D721Med (cell line): ENCODE results near the gene BSCL2.
"Not testable (repeated sequence)": the region's sequence is repeated elsewhere in the genome, so short reads cannot be mapped to it uniquely, and the experiment has no call there.

ENCODE experiments used
- DNase-seq: peaks from one replicate; pipeline ENCODE4 v3.0.0; 2011; ENCODE audit warnings: low spot score; ENCODE audit not compliant: insufficient read length
- FAIRE-seq: peaks from 2 replicates; lab custom pipeline; 2011; peaks lifted over from hg19 to GRCh38; lab: Jason Lieb, UNC
- TF ChIP-seq, protein P1 (sequence below): IDR thresholded peaks from 2 replicates; pipeline ENCODE4 v1.5.1; 2012; ENCODE audit warnings: mild to moderate bottlenecking, control low read depth; ENCODE audit not compliant: insufficient read depth; ENCODE audit errors: missing control alignments

The BSCL2 gene

DNA sequence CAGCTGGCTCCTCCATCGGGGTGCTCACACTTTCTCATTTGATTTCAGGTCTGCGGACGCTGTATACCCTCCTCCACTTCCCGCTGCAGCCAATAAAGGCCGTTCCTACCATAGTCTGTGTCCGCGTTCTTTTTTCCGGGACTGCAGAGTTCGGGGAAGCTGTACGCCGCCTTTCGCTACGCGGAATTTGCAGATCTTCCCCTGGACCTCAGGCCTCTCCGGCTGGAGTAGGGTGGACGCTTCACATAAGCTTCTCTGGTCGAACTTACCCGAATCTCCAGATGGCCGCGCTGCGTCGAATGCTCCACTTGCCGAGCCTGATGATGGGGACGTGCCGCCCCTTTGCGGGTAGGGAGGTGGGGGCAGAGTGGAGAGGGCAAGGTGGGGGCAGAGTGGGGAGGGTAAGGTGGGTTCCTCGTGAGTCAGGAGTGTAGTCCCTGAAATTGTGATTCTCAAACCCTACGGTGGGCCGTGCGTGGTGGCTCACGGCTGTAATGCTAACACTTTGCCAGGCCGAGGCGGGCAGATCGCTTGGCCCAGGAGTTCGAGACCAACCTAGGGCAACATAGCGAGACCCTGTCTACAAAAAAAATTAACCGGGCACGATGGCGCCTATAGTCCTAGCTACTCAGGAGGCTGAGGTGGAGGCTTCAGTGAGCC lies 41.5 kb downstream of the BSCL2 start:
- FAIRE-seq (no peak), DNase-seq (no peak)
- TF ChIP-seq, protein P1, sequence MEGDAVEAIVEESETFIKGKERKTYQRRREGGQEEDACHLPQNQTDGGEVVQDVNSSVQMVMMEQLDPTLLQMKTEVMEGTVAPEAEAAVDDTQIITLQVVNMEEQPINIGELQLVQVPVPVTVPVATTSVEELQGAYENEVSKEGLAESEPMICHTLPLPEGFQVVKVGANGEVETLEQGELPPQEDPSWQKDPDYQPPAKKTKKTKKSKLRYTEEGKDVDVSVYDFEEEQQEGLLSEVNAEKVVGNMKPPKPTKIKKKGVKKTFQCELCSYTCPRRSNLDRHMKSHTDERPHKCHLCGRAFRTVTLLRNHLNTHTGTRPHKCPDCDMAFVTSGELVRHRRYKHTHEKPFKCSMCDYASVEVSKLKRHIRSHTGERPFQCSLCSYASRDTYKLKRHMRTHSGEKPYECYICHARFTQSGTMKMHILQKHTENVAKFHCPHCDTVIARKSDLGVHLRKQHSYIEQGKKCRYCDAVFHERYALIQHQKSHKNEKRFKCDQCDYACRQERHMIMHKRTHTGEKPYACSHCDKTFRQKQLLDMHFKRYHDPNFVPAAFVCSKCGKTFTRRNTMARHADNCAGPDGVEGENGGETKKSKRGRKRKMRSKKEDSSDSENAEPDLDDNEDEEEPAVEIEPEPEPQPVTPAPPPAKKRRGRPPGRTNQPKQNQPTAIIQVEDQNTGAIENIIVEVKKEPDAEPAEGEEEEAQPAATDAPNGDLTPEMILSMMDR: no peak

DNA sequence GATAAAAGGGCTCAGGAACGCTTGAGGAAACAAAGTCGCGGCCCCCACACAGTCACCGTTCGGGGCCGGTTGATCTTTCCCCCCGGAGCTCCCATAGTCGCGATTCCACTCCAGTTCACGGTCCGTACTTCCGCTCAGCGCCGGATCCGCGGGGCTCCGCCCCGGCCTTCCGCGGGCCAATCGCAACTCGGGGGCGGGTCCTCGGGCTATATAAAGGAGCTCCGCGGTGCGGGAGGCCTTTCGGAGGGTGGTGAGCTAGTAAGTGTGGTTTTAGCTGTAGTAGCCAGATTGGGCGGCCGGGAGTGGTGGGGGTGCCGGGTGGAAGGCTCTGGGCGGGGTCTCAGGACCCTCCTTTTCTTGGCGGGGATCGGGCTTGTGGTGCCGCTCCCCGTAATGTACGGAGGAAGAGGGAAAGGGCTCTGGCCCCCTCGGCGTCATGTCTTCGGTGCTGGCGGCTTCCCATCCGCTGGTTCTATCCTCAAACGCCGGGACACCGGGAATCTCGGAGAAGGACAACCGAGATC lies 42.1 kb downstream of the BSCL2 start, which contains the start of the genes C11orf98 and CSKMT:
TSS of gene C11orf98 (minus strand) at position 136 of the 524 bp plus-strand sequence. CDS start at position 95, 41 bp downstream.
TSS of gene CSKMT (plus strand) at position 238 of the 524 bp plus-strand sequence. CDS start 568 bp downstream, outside the sequence.
- peak; percentile 91 for DNase-seq
- FAIRE-seq: no peak
- TF ChIP-seq, protein P1: no peak

DNA sequence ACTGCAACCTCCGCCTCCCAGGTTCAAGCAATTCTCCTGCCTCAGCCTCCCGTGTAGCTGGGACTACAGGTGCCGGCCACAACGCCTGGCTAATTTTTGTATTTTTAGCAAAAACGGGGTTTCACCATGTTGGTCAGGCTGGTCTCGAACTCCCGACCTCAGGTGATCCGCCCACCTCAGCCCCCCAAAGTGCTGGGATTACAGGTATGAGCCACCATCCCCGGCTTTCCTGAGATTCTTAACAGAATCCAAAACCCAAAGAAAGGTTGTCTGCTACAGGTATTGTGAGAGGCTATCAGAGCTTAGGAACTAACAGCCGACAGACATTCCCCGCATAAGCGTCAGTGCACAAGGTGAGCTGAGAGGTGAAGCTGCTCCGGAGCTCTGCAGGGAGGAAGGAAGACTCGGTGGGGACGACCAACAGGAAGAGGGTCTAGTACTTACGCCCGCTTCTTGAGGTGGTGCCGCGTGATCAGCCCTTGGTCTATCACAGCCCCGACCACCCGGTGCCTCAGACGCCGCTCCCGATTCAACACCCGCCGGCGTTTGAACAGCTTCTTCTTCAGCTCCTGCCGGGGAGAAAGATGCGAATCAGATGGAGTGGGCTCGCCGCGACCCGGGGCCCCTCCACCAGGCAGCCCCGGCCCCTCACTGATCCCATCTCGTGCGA lies 42.7 kb downstream of the BSCL2 start:
- no peak for DNase-seq
- TF ChIP-seq, protein P1: no peak
- no peak for FAIRE-seq

DNA sequence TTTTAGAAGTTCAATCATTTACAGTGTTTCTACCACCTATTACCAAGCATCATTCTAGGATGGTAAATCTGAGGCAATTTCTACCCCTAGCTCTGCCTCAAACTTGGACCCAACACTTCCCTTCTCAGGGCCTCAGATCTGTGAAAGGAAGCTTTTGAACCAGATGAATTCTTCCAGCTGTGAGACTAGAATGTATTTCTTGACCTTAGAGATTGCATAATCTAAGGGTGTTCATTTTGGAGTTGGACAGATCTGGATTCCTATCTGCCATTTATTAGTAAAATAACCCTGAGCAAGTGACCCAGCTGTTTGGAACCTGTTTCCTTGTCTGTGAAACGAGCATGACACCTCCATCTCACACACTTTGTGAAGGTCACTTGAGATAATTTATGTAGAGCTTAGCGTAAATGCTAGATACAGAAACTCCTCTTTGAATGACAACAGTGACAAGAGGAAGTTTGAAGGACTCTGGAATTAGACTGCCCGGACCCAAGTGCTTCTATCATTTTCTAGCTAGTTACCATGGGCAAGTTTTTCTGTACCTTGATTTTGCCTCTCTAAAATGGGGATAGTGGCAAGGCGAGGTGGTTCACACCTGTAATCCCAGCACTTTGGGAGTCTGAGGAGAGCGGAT lies 50.3 kb downstream of the BSCL2 start:
- FAIRE-seq (no peak), DNase-seq (no peak)
- TF ChIP-seq, protein P1: no peak

DNA sequence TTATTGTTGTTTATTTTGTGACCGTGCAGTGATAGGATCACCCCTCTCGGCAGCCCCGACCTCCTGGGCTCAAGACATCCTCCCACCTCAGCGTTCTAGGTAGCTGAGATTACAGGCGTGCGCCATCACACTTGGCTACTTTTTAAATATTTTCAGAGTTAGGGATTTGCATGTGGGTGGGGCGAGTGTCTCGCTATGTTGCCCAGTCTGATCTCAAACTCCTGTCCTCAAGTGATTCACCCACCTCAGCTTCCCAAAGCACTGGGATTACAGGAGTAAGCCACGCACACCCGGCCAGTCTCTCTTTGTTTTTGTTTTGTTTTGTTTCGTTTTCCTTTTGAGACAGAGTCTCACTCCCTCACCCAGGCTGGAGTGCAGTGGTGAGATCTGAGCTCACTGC lies 52.9 kb downstream of the BSCL2 start:
- TF ChIP-seq, protein P1: no peak
- DNase-seq: no peak
- FAIRE-seq: no peak

DNA sequence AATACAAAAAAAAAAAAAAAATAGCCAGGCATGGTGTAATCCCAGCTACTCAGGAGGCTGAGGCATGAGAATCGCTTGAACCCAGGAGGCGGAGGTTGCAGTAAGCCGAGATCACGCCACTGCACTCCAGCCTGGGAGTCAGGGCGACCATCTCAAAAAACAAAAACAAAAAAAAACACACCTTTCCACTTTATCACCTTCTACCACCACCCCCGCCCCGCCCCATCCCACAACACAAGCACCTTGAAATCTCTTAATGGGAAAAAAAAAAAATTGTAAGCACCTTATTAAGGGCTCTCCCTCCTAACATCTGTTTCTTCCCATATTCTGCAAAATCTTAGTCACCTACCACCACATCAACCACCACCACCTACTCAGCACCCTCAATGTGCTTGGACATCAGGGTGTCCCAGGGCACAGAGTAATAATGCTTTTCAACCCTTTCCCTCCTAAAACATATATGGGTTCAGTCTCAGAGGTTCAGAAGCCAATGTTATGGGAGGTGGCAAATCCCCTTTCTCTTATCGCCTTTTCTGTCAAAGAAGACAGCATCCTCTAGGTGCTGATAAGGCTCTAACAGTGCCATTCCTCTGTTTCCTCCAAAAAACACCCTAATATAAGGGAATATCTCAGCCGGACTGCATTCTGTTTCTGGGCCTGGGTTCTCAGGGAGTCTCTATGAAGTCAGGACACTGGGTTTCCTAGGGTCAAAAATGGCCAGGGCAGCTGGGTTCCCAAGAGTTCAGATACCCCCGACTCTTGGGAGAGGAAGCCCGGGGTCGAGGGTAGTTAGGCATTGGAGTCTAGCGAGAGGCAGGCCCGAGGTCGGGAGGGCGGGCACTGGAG lies 54.8 kb downstream of the BSCL2 start:
- DNase-seq (no peak), FAIRE-seq (no peak)

DNA sequence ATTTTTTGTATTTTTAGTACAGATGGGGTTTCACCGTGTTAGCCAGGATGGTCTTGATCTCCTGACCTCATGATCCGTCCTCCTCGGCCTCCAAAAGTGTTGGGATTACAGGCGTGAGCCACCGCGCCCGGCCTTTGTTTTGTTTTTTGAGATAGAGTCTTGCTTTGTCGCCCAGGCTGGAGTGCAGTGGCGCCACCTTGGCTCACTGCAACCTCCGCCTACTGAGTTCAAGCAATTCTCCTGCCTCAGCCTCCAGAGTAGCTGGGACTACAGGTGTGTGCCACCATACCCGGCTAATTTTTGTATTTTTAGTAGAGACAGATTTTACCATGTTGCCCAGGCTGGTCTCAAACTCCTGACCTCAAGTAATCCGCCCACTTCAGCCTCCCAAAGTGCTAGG lies 56.9 kb downstream of the BSCL2 start:
- not testable (repeated sequence) for DNase-seq, FAIRE-seq

More for the DNA sequence above, 54.8 kb downstream of the BSCL2 start:
- TF ChIP-seq, protein P1: no peak
